HG03045 (cell line): ENCODE results near the gene SEPTIN6.

Experiments used
- ATAC-seq: cut with Tn5 transposase; IDR thresholded peaks from one replicate; pipeline ENCODE4 v1.9.1; 2021; ENCODE audit warnings: mild to moderate bottlenecking, moderate library complexity; ENCODE audit not compliant: unreplicated experiment

Gene SEPTIN6

DNA sequence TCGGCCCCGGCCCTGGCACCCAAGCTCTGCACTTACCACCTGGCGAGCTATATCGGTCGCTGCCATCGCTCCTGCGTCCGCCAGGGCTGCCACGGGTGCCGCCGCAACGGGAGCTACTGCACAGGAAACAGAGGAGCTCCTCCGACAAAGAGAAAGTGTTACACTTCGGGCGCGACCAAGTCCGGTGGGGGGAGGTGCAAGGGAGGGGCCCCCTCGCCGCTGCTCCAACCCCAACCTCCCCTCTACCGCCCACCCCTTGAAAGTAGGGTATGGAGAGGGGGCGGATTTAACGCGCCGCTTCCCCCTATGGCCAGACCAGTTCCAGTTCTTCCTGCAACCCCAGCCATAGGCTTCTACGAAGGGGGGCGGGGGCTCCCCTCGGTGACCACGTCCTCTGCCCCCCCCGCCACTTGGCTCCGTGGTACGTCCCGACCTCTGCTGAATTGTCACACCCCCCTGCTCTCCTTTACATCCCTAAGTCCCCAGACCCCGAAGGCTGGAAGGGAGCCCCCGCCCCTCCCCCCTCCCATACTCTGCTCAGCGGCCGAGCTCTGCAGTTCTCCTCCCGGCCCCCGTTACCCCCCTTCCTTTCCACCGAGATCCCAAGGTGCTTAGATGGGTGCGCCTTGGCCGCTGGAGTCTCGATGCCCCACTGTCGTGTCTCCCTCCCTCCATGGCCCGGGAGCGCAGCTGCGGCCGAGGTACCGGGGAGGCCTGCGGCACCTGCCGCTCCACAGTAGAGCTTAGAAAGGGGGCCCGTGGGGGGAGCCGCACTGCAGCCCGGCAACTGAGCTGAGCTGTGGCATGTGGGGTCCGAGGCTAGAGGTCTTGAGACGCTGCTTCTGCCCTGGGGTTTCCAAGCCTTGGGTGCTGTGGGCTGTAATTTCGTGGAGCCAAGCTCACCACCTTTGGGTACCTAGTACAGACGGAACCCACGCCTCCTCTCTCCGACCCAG, at the start of gene SEPTIN6:
TSS of gene SEPTIN6 (minus strand) at position 129 of the 956 bp plus-strand sequence. CDS start at position 66, 63 bp downstream.
- peak; percentile 69 for ATAC-seq

GRCh38 chrX:119738742-119739141, 45.8 kb upstream of the SEPTIN6 start:
- ATAC-seq = no peak

DNA sequence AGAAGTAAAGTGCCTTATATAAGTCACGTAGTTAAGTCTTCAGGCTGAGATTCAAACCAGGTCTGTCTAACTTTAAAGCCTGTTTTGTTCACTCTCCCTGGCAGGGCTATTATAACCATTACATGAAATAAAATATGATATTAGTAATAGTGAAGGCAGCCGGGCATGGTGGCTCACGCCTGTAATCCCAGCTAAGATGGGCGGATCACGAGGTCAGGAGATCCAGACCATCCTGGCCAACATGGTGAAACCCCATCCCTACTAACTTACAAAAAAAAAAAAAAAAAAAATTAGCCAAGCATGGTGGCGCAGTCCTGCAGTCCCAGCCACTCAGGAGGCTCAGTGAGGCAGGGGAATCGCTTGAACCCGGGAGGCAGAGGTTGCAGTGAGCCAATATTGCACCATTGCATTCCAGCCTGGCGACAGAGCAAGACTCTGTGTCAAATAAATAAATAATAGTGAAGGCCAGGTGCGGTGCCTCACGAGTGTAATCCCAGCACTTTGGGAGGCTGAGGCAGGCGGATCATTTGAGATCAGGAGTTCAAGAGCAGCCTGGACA, 43.3 kb upstream of the SEPTIN6 start:
- ATAC-seq = no peak

GRCh38 chrX:119735467-119735866, 42.5 kb upstream of the SEPTIN6 start:
- no peak for ATAC-seq

GRCh38 chrX:119734897-119735339, 42.0 kb upstream of the SEPTIN6 start:
- ATAC-seq = no peak

GRCh38 chrX:119729408-119730201, 36.6 kb upstream of the SEPTIN6 start:
- no peak for ATAC-seq

GRCh38 chrX:119728487-119728886, 35.5 kb upstream of the SEPTIN6 start:
- no peak for ATAC-seq

DNA sequence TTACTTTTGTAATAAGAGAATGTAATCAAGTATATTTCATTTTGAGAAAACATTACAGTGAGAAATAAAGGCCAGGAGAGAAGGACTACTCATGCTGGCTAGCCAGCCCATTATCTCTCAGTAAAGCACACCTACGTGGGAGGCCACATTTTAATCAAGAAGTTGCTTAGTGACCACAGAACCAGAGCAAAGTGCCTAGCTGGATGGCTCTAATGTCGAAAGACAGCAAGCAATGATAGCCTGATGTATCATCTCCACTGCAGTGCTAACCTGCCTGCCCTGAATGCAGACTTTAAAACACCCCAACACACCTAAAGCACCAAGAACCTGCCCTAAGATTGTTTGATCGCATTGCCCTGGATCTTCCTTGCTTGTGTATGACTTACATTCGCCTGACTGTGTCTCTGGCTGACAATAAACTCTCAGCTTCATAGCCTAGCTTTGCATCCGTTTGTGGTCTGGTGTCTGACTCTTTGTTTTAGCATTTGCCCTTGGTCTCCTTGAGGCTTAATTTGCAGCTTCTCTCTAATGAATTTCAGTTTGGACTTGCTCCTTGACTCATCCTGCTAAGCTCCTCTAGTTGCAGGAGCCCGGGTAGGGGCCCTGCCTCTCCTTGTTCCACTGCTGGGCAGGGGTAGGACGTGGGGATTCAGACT, 34.1 kb upstream of the SEPTIN6 start:
- no peak for ATAC-seq

- no peak for ATAC-seq
Measured at GRCh38 chrX:119721926-119722325, 29.0 kb upstream of the SEPTIN6 start.

DNA sequence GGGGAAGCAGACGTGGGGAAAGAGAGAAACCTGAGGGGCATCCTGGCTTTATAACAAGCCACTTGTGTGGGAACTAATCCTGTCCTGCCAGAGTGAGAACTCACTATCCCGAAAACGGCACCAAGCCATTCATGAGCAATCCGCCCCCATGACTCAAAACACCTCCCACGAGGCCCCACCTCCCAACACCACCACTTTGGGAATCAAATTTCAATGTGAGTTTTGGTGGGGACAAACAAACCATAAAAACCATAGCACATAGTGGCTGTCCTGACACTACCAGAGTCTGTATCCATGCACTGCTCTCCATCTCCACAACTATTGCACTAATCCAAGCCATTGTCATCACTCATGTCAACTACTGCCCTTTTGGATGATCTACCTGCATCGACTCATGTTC, 28.5 kb upstream of the SEPTIN6 start:
- no peak for ATAC-seq

GRCh38 chrX:119709630-119710029, 16.7 kb upstream of the SEPTIN6 start:
- no peak for ATAC-seq

- no peak for ATAC-seq
Measured at GRCh38 chrX:119708936-119709335, 16.0 kb upstream of the SEPTIN6 start.

DNA sequence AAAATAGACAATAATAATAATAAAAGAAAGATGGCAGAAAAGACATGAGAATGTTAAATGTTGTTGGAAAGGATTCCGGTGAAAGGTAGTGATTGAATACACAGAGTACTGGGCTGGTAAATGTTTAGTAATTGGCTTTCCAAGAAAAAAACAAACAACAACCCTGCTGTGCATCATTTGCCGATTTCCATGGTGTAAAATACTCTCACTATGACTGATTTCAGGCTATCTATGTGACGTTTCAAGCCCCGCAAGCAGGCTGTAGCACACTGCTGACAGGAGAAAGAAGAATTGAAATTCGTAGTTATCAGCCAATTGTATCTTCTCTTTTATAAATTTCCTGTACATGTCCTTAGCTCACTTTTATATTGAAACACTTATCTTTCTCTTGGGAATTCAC, 13.6 kb upstream of the SEPTIN6 start:
- ATAC-seq = no peak

GRCh38 chrX:119698845-119699244, 5.9 kb upstream of the SEPTIN6 start:
- no peak for ATAC-seq

GRCh38 chrX:119696251-119696890, 3.4 kb upstream of the SEPTIN6 start:
- ATAC-seq = no peak

GRCh38 chrX:119695535-119696050, 2.6 kb upstream of the SEPTIN6 start:
- ATAC-seq = no peak

DNA sequence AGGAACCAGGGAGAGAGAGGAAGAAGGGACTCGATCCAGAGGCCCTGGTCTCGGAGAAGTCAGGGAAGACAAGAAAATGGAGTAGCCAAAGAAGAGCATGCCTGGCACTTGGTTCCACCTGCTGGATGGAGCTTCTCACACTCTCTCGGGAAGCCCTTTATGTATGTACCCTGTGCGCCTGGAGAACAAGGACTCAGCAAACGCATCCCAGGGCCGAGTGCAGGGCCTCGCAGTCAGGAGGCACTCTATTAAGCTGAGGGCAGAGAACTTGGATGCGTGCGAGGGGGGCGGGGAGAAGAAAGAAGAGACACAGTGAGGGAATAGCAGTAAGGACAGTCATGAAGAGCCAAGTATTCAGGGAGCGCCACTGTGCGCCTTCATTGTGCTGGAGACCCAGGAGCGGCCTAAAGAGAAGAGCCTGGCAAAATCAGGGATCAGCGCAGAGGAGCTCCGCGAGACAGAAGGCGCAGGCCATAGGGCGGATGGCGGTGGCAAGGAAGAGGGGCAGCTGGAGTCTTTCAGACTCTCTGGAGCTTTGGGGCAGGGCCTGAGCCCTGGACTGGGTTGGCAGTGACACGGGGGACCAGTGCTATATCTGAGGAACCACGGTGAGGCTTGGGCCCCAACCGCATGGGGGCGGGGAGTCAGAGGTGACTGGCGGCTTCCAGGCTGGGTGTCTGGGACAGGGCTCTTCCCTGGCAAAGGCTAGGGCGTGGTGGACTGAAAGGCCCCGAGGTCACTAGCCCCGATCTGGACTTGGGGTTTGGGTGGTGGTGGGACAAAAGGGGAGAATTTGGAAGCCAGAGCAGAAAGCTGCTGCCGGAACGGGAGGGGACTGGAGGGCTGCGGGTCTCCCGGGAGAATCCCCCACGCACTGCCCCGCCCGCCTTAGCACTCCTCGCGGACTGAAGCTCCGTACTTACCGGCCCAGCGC, 1.9 kb upstream of the SEPTIN6 start:
- no peak for ATAC-seq

DNA sequence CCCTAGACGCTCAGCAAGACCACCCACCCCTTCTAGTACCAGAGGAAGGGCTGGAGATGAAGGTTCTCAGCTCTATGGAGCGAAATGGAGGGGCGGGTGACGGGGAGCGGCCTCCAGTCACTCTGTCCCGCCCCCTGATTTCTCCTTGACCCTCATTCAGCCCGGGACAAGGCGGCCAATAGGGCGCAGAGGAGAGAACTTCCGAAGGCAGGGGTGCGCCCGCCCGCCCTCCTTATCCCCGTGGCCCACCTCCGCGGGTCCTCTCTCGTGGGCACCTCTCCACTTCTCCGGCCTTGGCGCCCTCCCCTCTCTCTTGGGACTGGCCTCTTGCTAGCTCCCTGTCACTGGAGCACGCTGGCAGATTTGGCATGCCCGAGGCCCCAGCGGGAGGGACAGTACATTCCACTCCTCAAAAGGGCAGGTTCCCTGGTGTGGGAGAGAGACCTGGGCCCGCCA, 1.1 kb upstream of the SEPTIN6 start:
- ATAC-seq = no peak
